ENCODE results near the gene XRCC5. TPM values are rescaled to one million over a fixed set of nuclear protein-coding genes. Genes with fewer than 3 reads are reported as not detected.

Gene XRCC5
- total RNA-seq, 2 donors from 2014 or later = 116 to 152 TPM

- 92% methylated on average over 9 of the region's 9 CpGs for WGBS
Measured at GRCh38 chr2:216098421-216099334, 10.5 kb upstream of the XRCC5 start.

DNA sequence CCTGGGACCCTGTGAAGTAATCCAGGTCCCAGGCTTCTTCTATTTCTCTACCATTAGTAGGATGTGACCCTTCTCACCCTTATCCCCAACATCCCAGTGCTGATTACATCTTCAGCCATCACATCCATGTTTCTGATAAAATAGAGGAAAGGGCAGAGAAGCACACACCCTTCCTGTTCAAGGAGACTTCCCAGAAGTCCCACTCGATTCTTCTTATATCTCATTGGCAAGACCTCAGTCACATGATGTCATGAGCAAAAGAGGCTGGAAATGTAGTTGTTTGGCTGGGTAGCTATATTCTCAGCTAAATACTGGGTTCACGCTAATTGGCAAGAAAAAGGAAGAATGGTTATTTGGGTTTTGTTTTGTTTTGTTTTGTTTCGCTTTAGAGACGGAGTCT is 8.0 kb upstream of the XRCC5 start:
- Histone ChIP-seq H3K4me3 (no peak overlapping the region), H3K4me1 (replicated peaks) (no peaks in the 10 kb centered on the region), H3K36me3 (no peaks in the 10 kb centered on the region), H3K9me3 (no peaks in the 10 kb centered on the region), H3K27me3 (replicated peaks; ENCODE audit: insufficient read depth) (no peaks in the 10 kb centered on the region), H3K27ac (no peak overlapping the region)
- 95% methylated on average over 4 of the region's 4 CpGs for WGBS
- TF ChIP-seq POLR2A (IDR thresholded peaks at IDR 0.05) (no peak), CTCF (IDR thresholded peaks at IDR 0.05) (no peak), POLR2AphosphoS5 (IDR thresholded peaks at IDR 0.05) (no peak)
- DNase-seq (ENCODE audit: low spot score) = no peak
- intact Hi-C loops (cut with DNase I) = no loop called here

More at GRCh38 chr2:216098421-216099334, 10.5 kb upstream of the XRCC5 start:
- Histone ChIP-seq H3K36me3 (no peaks in the 10 kb centered on the region), H3K4me3 (no peak overlapping the region), H3K4me1 (replicated peaks) (no peaks in the 10 kb centered on the region), H3K27me3 (replicated peaks; ENCODE audit: insufficient read depth) (no peaks in the 10 kb centered on the region), H3K9me3 (no peaks in the 10 kb centered on the region), H3K27ac (no peak overlapping the region)
- intact Hi-C loops (cut with DNase I) = no loop called here
- TF ChIP-seq POLR2AphosphoS5 (IDR thresholded peaks at IDR 0.05) (no peak), CTCF (IDR thresholded peaks at IDR 0.05) (no peak), POLR2A (IDR thresholded peaks at IDR 0.05) (no peak)
- DNase-seq (ENCODE audit: low spot score) = no peak

DNA sequence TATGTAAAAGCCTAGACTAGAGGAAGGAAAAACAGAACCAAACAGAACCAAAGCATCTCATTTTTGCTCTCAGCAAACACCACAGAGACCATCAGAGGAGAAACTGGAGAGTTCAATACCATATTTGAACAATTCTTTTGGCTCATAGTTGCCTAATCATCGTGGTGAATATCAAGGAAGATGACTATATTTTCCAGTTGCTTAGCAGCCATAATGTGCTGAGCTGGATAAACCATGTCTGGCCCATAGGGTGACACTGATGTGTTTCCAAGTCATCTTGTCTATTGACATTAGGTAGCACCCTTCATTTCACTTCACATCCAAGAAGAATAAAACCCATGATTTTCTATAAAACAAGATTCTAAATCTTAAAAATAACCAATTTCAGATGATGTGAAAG is 5.9 kb upstream of the XRCC5 start:
- Histone ChIP-seq H3K36me3 (no peaks in the 10 kb centered on the region), H3K4me1 (replicated peaks) (no peaks in the 10 kb centered on the region), H3K4me3 (no peak overlapping the region), H3K27ac (no peak overlapping the region), H3K9me3 (no peaks in the 10 kb centered on the region), H3K27me3 (replicated peaks; ENCODE audit: insufficient read depth) (no peaks in the 10 kb centered on the region)
- no peak for DNase-seq (ENCODE audit: low spot score)
- TF ChIP-seq CTCF (IDR thresholded peaks at IDR 0.05) = no peak
- TF ChIP-seq POLR2AphosphoS5 (IDR thresholded peaks at IDR 0.05) = no peak
- no peak for TF ChIP-seq POLR2A (IDR thresholded peaks at IDR 0.05)
- 76% methylated on average over 1 of the region's 1 CpG for WGBS
- intact Hi-C loops (cut with DNase I) = no loop called here

- no peak for DNase-seq (ENCODE audit: low spot score)
- H3K4me1 ChIP-seq (replicated peaks) = no peaks in the 10 kb centered on the region
- H3K4me3 ChIP-seq = no peak overlapping the region
- no peaks in the 10 kb centered on the region for H3K36me3 ChIP-seq
- WGBS = 60% methylated on average over 3 of the region's 3 CpGs
- no peaks in the 10 kb centered on the region for H3K27me3 ChIP-seq (replicated peaks; ENCODE audit: insufficient read depth)
- TF ChIP-seq CTCF (IDR thresholded peaks at IDR 0.05) (no peak), POLR2AphosphoS5 (IDR thresholded peaks at IDR 0.05) (no peak), POLR2A (IDR thresholded peaks at IDR 0.05) (no peak)
- H3K9me3 ChIP-seq = no peaks in the 10 kb centered on the region
- no peak overlapping the region for H3K27ac ChIP-seq
- intact Hi-C loops (cut with DNase I) = no loop called here
Measured at GRCh38 chr2:216104691-216105090, 4.5 kb upstream of the XRCC5 start.

- H3K36me3 ChIP-seq = peaks cover 0 to 4% of the 10 kb centered on the region in 2 donors
- H3K4me3 ChIP-seq = no peak overlapping the region
- no peak for TF ChIP-seq CTCF (IDR thresholded peaks at IDR 0.05)
- no peak for TF ChIP-seq POLR2AphosphoS5 (IDR thresholded peaks at IDR 0.05)
- TF ChIP-seq POLR2A (IDR thresholded peaks at IDR 0.05) = no peak
- no peak for DNase-seq (ENCODE audit: low spot score)
- no peak overlapping the region for H3K27ac ChIP-seq
- WGBS = 85% methylated on average over 8 of the region's 8 CpGs
- H3K4me1 ChIP-seq (replicated peaks) = peaks cover 5% of the 10 kb centered on the region
- intact Hi-C loops (cut with DNase I) = no loop called here
- no peaks in the 10 kb centered on the region for H3K27me3 ChIP-seq (replicated peaks; ENCODE audit: insufficient read depth)
- H3K9me3 ChIP-seq = no peaks in the 10 kb centered on the region
Measured at GRCh38 chr2:216107320-216107719, 1.8 kb upstream of the XRCC5 start.

All from prostate gland (tissue), 2 donors.